GM19328 (cell line): ENCODE measurements around the gene AMN1.
"Not testable (repeated sequence)": the region's sequence is repeated elsewhere in the genome, so short reads cannot be mapped to it uniquely, and the experiment has no call there.

ENCODE experiments used
- ATAC-seq: cut with Tn5 transposase; IDR thresholded peaks from one replicate; pipeline ENCODE4 v1.9.1; 2021; ENCODE audit warnings: mild to moderate bottlenecking, moderate library complexity; ENCODE audit not compliant: unreplicated experiment

AMN1 gene

GRCh38 chr12:31733549-31734432, 5.0 kb upstream of the AMN1 start:
- ATAC-seq = not testable (repeated sequence)

- no peak for ATAC-seq
Observed at GRCh38 chr12:31732926-31733548, 4.2 kb upstream of the AMN1 start.

- ATAC-seq = not testable (repeated sequence)
Observed at GRCh38 chr12:31731203-31731602, 2.4 kb upstream of the AMN1 start.

DNA sequence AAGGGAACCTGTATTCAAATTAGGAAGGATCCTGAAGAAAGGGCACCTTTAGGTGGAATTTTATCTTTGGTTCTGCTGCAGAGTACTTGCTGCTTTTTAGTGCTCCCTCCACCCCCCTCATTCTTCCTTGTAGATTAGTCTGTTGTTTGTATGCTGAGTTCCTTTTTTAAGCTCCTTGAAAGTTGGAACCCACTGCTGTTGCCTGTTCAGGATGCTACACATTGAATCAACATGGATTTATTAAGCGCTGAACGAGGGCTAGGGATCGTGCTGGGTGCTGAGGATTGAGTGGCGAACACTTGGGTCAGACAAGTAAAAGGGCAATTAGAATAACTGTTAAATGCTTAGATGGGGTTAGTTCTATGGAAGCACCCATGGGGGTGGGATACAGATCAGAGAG, 884 bp upstream of the AMN1 start:
- ATAC-seq = no peak

DNA sequence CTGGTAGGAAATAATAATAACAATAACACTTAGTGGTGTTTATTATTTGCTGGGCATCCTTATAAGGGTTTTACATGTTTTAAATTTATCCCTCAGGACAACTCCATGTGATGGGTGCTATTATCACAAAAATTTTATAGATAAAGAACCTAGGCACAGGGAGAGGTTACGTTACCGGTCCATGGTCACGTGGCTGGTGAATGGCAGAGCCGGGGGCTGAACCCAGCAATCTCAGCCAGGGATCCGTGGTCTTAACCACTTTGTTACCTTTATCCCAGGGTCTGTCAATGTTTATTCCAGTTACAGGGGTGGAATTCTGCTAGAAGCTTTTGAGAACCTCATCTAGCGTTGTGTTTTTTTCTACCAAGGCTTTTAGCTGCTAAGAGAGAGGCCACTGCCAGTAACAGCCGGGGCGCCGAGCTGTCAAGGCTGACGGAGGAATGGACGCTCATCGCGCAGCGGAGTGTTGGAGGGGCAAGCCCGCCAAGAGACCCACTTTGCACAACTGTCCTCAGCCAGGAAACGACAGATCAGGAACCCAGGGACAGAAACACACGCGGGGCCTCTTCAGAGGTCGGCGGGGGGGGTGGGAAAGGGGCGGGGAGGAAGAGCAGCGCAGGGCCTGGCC, 418 bp downstream of the AMN1 start:
- no peak for ATAC-seq

- no peak for ATAC-seq
Observed at GRCh38 chr12:31727192-31727591, 1.6 kb downstream of the AMN1 start.

DNA sequence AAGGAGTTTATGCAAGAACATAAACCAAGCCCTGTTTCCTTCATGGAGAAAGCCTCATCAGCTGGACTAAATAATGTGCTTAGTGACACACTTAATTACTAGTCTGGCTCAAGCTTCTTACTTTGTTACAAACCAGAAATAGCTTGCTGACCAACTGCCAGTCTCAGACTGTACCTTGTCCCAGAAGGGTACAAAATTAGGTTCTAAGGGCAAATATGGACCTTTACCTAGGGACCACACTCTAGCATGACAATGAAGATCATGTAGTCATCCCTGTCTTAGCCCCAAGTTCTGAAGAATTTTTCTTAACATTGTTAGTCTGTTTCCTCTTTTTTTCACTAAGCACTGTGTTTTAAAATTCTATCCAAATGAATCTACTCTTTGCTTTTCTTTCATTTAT, 2.2 kb downstream of the AMN1 start:
- no peak for ATAC-seq

GRCh38 chr12:31724557-31724956, 4.3 kb downstream of the AMN1 start:
- no peak for ATAC-seq

- no peak for ATAC-seq
Observed at GRCh38 chr12:31722580-31722979, 6.2 kb downstream of the AMN1 start.

GRCh38 chr12:31718542-31719198, 10.2 kb downstream of the AMN1 start:
- not testable (repeated sequence) for ATAC-seq

DNA sequence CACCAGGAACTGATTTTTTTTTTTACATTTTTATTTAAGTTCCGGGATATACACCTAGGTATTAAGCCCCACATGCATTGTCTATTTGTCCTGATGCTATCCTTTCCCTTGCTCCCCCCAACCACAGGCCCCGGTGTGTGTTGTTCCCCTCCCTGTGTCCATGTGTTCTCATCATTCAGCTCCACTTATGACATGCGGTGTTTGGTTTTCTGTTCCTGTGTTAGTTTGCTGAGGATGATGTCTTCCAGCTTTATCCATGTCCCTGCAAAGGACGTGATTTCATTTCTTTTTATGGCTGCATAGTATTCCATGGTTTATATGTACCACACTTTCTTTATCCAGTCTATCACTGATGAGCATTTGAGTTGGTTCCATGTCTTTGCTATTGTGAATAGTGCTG, 11.8 kb downstream of the AMN1 start:
- ATAC-seq = not testable (repeated sequence)

- ATAC-seq = peak; percentile 65
Observed at GRCh38 chr12:31715283-31715825, 13.5 kb downstream of the AMN1 start.

GRCh38 chr12:31714406-31715271, 14.2 kb downstream of the AMN1 start:
- peak; percentile 17 for ATAC-seq

DNA sequence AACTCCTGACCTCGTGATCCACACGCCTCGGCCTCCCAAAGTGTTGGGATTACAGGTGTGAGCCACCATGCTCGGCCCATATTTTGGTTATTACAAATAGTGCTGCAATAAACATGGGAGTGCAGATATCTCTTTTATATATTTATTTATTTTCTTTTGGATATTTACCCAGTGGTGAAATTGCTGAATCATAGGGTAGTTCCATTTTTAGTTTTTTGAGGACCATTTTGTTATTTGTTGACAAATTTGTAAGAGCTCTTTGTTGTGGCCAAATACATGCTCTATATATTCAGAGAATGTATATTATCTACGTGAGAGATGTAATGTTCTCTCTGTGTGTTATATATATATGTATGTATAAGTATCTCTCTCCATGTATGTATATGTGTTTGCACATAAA, 15.9 kb downstream of the AMN1 start:
- ATAC-seq = no peak

- no peak for ATAC-seq
Observed at GRCh38 chr12:31710021-31710818, 18.6 kb downstream of the AMN1 start.

- ATAC-seq = not testable (repeated sequence)
Observed at GRCh38 chr12:31708118-31708517, 20.7 kb downstream of the AMN1 start.

GRCh38 chr12:31705621-31706020, 23.2 kb downstream of the AMN1 start:
- ATAC-seq = no peak

DNA sequence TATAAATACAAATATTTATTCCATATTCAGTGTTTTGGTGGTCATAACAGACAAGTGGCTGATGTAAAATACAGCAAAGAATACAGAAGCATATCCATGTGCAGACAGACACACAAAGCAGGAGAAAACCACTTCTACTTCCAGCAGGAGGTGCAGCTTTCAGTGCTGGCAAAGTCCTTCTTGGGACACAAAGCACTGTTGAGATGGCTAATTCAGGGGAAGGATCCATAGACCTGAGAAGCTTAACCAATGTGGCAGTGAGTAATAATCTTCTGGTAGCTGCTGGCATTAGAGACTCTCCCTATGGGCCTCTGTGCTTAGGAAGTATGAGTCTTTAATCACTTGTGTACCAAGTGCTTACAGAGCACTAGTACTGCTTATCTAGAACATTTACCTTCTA, 26.8 kb downstream of the AMN1 start:
- no peak for ATAC-seq

DNA sequence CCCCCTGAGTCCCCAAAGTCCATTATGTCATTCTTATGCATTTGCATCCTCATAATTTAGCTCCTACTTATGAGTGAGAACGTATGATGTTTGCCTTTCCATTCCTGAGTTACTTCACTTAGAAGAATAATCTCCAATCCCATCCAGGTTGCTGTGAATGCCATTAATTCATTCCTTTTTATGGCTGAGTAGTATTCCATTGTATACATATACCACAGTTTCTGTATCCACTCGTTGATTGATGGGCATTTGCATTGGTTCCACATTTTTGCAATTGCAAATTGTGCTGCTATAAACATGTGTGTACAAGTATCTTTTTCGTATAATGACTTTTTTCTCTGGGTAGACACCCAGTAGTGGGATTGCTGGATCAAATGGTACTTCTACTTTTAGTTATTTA, 38.9 kb downstream of the AMN1 start:
- not testable (repeated sequence) for ATAC-seq
